DMS 273 (cell line): ENCODE results near the gene SLC22A4.
A peak's percentile ranks its signal among the peaks of the same experiment; 100 is the strongest.

Source experiments
- DNase-seq: peaks from one replicate; lab custom pipeline; 2025; ENCODE audit not compliant: unreplicated experiment; lab: John Stamatoyannopoulos, UW

SLC22A4 gene

DNA sequence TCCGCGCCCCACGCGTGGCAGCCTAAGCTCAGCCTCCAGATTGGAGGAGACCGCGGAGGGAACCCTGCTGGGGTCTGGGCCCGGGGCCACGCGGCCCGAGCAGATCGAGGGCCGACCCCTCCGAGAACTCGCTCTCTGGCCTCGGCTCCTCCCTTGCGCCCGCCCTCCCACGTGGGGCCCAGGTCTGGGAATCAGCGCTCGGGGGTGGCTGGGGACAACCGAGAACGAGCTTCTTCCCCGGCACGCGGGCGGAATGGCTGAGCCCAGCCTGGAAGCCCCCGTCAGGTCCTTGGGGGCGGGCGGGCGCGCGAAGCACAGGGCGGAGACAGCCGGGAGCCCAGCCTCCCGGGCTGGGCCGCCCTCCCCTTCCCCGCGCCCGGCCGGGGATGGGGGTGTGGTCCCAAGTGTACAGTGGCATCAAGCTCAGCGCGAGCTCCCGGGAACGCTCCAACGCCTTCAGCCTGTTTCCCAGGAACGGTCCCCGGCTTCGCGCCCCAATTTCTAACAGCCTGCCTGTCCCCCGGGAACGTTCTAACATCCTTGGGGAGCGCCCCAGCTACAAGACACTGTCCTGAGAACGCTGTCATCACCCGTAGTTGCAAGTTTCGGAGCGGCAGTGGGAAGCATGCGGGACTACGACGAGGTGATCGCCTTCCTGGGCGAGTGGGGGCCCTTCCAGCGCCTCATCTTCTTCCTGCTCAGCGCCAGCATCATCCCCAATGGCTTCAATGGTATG, at the start of gene SLC22A4:
SLC22A4 (plus strand) TSS at position 403 of the 736 bp plus-strand sequence; CDS start at position 626, 223 bp downstream.
- peak; percentile 98 for DNase-seq

GRCh38 chr5:132245593-132245992, 48.6 kb upstream of the SLC22A4 start:
- no peak for DNase-seq

- no peak for DNase-seq
Measured at GRCh38 chr5:132246806-132247205, 47.4 kb upstream of the SLC22A4 start.

DNA sequence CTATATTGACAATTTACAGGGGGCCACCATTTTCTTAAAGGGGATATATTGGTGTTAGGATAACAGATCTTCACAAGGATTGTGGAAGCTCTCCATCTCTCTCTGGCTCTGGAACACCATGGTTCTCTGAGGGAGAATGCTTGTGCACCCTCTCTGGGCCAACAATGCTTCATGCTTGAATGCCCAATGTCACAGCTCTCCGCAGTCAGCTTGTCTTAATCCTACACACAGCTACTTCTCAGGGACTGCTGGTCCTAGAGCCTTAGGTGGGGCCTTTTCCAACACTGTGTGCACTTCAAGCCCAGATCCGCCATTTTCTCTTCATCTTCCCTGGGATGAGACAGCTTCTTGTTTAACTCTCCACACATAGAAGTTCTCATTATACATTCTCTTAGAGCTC, 43.6 kb upstream of the SLC22A4 start:
- no peak for DNase-seq

DNA sequence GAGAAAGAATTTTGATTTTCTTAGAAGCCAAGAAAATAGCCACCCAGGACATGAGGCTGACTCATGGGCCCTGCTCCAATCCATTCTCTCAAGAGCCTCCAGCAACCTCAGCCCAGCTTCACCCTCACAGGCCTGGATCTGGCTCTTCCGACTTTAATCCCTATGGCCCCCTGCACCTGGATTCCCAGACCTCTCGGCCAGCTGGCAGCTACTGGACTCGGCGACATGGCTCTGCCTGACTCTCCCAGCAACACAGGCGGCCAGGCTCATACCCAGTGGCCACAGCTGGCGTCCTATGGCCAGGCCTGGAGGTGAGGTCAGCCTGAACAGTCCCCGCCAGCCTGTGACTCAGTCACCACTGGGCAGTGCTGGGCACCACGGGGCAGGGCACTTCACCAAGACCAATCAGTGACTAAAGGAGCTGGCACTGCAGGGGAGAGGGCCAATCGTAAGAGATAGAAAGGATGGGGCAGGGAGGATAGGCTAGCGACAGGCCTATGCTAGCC, 42.9 kb upstream of the SLC22A4 start:
- DNase-seq: no peak

DNA sequence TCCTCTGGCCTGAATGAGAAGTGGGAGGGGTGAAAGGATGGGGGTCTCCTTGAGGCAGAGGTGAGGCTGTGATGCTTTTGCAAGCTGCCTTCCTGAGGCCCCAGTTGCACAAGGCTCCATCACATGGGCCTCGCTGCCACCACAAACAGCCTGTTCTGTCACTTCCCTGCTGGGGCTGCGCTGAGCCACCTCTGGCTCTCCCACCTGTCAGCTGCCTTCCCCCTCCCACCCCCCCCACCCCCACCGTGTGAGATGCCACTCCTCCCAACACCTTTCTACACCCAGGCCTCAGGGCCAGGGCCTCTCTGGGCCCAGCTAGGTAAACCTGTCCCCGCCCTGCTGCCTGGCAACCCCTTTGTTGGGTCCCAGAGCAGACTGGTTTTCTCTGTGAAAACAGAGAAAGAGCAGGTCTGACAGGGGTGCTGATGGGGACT, 41.2 kb upstream of the SLC22A4 start:
- DNase-seq: no peak

DNA sequence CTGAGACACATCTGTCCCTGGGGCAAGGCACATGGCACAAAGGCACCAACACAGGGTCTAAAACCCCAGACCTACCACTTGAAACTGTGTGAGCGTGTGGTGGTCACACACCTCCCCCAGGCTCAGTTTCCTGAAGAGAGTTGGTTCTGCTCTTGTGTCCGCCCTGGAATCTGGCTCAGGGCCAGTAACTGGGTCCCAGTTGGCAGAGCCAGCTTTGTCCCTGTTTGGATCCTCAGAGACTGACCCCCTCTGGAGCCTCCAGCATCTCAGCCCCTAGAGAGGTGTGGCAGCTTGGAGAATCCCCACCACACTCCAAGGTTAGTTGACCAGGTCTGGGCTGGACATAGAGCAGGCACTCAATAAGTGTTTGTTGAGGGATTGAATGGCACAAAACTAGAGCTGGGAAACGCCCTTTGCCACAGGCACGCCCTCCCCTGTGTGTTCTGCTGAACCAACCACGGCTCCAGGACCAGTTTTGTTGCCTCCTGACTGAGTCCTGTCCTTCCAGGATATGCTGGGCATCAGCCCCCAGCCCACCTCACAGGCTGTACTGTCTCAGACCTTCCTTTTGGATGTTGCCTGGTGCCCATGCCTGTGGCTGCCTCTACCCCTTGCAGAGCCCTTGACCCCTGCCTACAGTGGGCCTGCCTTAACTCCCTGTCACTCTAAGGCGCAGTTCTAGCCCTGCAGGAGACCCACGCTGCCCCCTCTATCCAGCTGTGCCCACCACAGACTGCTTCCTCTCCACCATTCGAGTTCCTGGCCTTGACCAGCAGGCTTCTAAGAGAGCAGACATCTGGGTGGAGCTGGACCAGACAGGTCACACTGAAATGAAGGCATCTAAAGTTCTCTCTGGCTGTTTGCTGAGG, 40.5 kb upstream of the SLC22A4 start:
- DNase-seq: no peak

DNA sequence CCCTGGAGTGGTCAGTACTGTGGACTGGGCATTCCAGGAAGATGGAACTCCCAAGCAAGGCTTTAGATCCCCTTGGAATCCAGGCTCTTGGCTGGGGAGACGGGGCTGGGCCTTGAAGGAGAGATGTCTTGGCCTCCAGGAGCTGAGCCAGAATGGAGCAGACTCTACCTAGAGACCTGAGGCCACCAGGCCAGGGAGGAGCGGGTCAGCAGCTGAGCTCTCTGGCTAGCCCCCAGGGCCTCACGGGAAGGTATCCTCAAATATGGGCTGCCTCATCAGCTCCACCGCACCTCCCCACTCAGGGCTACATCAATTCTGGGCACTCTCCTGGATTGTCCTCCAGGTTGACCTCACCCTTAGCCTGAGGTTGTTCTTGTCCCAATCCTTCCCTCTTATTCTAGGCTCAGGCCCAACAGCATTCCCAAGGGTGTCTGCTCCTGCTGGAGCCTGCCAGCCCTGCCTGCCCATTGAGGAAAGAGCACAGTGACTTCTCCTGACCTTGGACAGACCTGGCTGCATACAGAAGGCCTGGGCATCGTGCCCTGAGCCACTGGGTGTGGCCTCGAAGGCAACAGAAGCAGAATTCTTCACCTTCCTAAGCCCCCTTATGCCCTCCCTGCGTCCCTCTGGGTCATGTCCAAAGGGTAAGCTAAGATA, 39.7 kb upstream of the SLC22A4 start:
- DNase-seq: no peak

- DNase-seq: no peak
Measured at GRCh38 chr5:132256086-132256782, 38.0 kb upstream of the SLC22A4 start.

- DNase-seq: no peak
Measured at GRCh38 chr5:132256783-132257130, 37.4 kb upstream of the SLC22A4 start.

GRCh38 chr5:132257131-132258101, 36.8 kb upstream of the SLC22A4 start, which contains the start of gene PDLIM4:
Gene PDLIM4, plus strand, starts transcription at chr5:132257696. Its CDS starts 39 bp downstream, at chr5:132257735.
- DNase-seq: no peak

DNA sequence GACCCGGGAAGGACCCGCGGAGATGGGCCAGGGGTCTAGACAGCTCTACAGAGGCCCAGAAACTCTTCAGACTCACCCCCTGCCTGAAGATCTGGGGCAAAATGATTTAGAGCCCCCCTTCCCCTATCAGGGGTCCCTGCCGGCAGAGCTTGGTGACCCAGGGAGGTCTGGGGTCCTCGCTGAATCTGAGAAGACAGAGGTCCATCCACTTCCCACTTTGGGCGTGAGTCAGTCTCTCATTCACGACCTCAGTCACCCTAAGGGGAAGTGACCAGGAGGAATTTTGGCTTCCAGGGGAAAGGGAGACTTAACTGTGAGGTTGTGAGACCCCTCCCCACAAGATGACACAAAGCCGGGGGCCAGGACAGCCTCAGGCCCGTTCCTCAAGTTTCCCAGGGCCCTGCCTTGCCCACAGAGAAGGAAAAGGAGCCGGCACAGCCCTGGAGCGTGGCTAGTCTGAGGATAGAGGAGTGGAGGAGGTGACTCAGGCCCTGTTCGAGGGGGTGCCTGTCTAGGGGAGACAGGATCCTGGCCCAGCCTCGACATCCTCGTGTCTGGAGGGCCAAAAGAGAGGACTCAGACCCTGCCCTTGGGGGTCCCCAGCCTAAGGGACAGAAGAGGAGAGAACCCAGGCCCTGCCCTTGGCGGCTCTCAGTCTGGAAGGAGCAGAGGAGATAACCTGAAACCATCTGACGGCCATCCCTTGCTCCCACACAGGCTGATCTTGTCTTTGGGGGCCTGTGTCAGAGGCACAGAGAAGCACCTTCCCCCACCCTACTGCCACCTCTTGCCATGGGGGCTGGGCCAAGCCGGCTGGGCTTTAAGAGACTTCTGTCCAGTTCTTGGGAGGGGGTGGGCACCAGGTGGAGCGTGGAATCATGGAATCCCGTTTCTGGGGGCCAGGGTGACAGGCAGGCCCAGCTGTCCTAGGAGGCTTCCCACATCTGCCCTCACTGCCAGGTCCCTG, 35.8 kb upstream of the SLC22A4 start:
- DNase-seq: no peak

DNA sequence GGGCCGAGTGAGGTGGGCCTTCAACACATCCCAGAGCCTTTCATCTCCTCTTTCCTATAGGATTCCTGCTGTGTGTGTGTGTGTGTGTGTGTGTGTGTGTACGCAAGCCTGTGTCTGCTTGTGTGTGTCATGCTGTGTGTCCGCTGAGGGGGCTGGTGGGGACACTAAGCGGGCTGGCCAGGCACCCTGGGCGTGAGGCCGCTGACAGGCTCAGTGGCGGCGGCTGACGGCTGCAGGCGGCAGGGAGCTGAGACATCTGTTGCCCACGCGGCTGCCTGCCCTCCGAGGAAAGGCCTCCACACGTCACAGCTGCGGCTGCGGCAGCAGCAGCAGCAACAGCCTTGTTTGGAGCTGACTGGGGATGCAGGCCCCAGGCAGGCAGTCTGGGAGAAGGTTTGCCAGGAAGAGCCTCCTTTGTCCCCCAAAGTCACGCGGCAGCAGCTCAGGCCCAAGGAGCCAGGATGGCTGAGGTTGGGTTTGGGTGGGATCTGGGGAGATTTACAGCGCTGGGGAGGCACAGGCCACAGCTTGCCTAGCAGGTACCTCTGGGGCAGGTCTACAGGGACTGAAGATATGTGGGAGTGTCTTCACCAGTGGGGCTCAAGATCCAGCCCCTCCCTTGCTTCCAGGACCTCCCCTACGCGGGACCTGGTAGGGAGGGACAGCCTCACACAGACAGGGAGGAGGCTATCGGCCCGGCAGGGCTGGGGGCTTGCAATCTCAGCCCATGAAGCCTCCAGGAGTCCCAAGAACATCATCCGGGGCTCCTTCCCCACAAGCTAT, 34.9 kb upstream of the SLC22A4 start:
- DNase-seq: peak; percentile 78

- no peak for DNase-seq
Measured at GRCh38 chr5:132260051-132260450, 34.1 kb upstream of the SLC22A4 start.

- DNase-seq: peak; percentile 37
Measured at GRCh38 chr5:132260714-132261551, 33.3 kb upstream of the SLC22A4 start.

- no peak for DNase-seq
Measured at GRCh38 chr5:132261881-132262845, 32.0 kb upstream of the SLC22A4 start.
